Measurements from ENCODE around the gene HSPB6. TPM values are rescaled to one million over a fixed set of nuclear protein-coding genes. Genes with fewer than 3 reads are reported as not detected.

Gene HSPB6
- total RNA-seq, 1 donor from 2014 or later = 0.60 TPM

DNA sequence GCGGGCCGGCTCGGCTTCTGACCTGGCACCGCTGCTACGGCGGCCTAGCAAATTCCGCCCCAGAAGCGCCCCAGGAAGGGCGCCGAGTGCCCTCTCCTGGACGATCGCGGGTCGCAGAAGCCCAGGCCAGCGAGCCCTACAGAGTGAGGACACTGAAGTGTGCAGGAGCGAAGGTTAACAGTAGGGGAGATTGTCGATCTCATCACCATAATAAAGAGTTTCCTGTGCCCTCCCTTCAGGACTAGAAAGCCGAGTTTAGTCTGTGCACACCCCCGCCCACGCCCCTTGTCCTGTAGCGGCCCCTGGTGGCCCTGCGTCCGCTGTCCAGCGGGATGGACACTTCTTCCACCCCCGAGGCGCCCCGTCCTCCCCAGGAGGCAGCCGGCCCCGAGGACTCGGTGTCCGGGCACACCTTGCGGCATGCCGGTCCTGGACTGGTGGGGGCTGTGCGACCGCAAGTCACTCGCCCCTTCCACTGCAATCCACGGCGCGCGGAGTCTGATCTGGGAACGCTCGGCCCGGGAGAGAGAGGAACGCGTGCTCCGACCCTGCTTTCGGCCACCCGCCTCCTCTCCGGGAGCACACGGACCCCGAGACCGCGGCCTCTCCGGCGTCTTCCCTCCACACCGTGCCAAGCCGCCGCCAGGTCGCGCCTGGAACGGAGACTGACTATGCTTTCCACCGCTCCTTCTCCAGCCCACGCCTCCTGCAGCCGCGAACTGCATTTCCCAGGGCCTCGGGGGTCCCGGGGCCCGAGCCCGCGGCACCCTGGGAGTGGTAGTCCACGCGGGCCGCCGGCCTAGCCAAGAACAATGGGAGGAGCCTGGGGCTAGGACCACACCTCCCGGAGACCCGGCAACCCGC, 39.8 kb downstream of the HSPB6 start:
- Mint-ChIP-seq H3K27ac (peak overlapping the region; percentile 86), H3K4me3 (peak overlapping the region; percentile 93), H3K4me1 (ENCODE audit: unreplicated experiment) (peaks cover 13% of the 10 kb centered on the region), H3K9me3 (no peaks in the 10 kb centered on the region), H3K27me3 (no peaks in the 10 kb centered on the region), H3K36me3 (no peaks in the 10 kb centered on the region)
- peak; percentile 90 for DNase-seq (ENCODE audit: extremely low spot score, unreplicated experiment)
- TF ChIP-seq, protein P1, sequence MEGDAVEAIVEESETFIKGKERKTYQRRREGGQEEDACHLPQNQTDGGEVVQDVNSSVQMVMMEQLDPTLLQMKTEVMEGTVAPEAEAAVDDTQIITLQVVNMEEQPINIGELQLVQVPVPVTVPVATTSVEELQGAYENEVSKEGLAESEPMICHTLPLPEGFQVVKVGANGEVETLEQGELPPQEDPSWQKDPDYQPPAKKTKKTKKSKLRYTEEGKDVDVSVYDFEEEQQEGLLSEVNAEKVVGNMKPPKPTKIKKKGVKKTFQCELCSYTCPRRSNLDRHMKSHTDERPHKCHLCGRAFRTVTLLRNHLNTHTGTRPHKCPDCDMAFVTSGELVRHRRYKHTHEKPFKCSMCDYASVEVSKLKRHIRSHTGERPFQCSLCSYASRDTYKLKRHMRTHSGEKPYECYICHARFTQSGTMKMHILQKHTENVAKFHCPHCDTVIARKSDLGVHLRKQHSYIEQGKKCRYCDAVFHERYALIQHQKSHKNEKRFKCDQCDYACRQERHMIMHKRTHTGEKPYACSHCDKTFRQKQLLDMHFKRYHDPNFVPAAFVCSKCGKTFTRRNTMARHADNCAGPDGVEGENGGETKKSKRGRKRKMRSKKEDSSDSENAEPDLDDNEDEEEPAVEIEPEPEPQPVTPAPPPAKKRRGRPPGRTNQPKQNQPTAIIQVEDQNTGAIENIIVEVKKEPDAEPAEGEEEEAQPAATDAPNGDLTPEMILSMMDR (conservative IDR thresholded peaks at IDR 0.05) = peak; percentile 93

DNA sequence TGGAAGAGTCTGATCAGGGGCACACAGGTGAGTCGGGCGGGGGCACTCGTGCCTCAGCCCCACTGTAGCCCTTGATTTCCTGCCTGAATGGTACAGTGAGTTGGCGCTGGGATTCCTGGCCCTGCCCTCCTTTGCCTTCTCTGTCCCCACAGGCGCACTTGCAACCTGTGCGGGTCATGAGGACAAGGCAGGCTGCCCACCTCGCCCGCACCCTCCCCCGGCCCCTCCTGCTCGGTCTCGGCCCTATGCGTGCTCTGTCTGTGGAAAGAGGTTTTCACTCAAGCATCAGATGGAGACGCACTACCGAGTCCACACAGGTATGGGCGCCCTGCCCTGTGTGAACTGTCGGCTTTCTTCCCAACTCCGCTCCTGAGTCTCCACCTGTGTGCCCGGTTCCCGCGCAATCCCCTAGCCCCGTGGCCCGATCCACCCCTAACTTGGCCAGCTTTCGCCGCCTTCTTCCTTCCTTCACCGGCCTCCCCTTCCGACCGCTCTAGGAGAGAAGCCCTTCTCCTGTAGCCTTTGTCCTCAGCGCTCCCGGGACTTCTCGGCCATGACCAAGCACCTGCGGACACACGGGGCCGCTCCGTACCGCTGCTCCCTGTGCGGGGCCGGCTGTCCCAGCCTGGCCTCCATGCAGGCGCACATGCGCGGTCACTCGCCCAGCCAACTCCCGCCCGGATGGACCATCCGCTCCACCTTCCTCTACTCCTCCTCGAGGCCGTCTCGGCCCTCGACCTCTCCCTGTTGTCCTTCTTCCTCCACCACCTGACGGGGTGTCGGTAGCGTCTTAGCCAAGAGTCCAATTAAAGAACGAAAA, 40.6 kb downstream of the HSPB6 start:
- H3K36me3 Mint-ChIP-seq = no peaks in the 10 kb centered on the region
- DNase-seq (ENCODE audit: extremely low spot score, unreplicated experiment) = no peak
- TF ChIP-seq, protein P1 (conservative IDR thresholded peaks at IDR 0.05) = no peak

DNA sequence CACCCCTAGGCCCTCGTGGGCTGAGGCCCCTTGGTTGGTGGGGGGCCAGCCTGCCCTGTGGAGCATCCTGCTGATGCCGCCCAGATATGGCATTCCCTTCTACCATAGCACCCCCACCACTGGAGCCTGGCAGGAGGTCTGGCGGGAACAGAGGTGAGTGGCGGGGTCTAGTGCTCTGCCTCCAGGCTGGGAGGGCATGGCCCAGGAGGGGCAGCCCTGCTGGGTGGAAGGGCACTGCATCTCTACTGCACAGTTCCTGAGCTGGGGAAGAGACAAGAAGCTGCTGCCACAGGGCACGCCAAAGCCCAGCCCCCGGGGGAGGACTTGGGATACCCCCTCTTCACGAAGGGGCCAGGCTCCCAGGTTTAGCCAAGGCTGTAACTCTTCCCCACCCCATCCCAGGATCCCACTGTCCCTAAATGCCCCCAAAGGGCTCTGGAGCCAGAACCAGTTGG, 41.4 kb downstream of the HSPB6 start:
- H3K9me3 Mint-ChIP-seq = no peaks in the 10 kb centered on the region
- TF ChIP-seq, protein P1 (conservative IDR thresholded peaks at IDR 0.05) = no peak
- peak overlapping the region; percentile 93 for H3K4me3 Mint-ChIP-seq
- H3K36me3 Mint-ChIP-seq = no peaks in the 10 kb centered on the region
- H3K27me3 Mint-ChIP-seq = no peaks in the 10 kb centered on the region
- no peak overlapping the region for H3K27ac Mint-ChIP-seq
- no peak for DNase-seq (ENCODE audit: extremely low spot score, unreplicated experiment)
- peaks cover 13% of the 10 kb centered on the region for H3K4me1 Mint-ChIP-seq (ENCODE audit: unreplicated experiment)

More for the DNA sequence above, 40.6 kb downstream of the HSPB6 start:
- Mint-ChIP-seq H3K4me1 (ENCODE audit: unreplicated experiment) (peaks cover 13% of the 10 kb centered on the region), H3K4me3 (peak overlapping the region; percentile 93), H3K27ac (peak overlapping the region; percentile 86), H3K9me3 (no peaks in the 10 kb centered on the region), H3K27me3 (no peaks in the 10 kb centered on the region)

DNA sequence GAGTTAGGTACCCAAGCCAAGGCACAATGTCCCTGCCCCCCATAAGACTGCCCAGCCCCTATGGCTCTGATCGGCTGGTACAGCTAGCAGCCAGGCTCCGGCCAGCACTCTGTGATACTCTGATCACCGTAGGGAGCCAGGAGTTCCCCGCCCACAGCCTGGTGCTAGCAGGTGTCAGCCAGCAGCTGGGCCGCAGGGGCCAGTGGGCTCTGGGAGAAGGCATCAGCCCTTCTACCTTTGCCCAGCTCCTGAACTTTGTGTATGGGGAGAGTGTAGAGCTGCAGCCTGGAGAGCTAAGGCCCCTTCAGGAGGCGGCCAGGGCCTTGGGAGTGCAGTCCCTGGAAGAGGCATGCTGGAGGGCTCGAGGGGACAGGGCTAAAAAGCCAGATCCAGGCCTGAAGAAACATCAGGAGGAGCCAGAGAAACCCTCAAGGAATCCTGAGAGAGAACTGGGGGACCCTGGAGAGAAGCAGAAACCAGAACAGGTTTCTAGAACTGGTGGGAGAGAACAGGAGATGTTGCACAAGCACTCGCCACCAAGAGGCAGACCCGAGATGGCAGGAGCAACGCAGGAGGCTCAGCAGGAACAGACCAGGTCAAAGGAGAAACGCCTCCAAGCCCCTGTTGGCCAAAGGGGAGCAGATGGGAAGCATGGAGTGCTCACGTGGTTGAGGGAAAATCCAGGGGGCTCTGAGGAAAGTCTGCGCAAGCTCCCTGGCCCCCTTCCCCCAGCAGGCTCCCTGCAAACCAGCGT, 42.1 kb downstream of the HSPB6 start:
- Mint-ChIP-seq H3K27ac (peak overlapping the region; percentile 23), H3K4me3 (peak overlapping the region; percentile 76), H3K27me3 (no peaks in the 10 kb centered on the region)

More for the DNA sequence above, 42.1 kb downstream of the HSPB6 start:
- no peak for DNase-seq (ENCODE audit: extremely low spot score, unreplicated experiment)
- no peaks in the 10 kb centered on the region for H3K36me3 Mint-ChIP-seq
- H3K4me1 Mint-ChIP-seq (ENCODE audit: unreplicated experiment) = peaks cover 13% of the 10 kb centered on the region
- TF ChIP-seq, protein P1 (conservative IDR thresholded peaks at IDR 0.05) = peak; percentile 28
- H3K9me3 Mint-ChIP-seq = no peaks in the 10 kb centered on the region
